Superior temporal gyrus (tissue), 1 donor: ENCODE data around the gene GLYATL1.

Source experiments
- DNase-seq: peaks from one replicate; pipeline ENCODE4 v3.0.0-alpha.2; 2016; ENCODE audit errors: extremely low spot score

The GLYATL1 gene

DNA sequence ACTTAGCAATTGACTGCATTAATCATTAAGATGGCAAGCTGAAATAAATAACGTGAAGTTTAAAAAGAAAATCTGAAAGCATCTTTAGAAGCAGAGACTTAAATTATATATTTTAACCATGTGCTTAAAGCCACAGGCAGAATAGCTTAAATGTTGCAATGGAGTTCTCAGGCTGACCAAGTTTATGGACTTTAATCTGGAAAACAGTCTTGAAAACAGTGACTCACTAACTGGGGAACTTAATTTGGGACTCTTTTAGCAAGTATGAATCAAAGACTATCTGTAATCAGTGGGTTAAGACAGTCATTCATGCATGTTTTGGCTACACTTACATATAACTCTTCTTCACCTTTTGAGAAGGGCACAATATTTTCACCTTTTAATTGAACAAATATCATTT lies 12.6 kb upstream of the GLYATL1 start:
- DNase-seq: no peak

DNA sequence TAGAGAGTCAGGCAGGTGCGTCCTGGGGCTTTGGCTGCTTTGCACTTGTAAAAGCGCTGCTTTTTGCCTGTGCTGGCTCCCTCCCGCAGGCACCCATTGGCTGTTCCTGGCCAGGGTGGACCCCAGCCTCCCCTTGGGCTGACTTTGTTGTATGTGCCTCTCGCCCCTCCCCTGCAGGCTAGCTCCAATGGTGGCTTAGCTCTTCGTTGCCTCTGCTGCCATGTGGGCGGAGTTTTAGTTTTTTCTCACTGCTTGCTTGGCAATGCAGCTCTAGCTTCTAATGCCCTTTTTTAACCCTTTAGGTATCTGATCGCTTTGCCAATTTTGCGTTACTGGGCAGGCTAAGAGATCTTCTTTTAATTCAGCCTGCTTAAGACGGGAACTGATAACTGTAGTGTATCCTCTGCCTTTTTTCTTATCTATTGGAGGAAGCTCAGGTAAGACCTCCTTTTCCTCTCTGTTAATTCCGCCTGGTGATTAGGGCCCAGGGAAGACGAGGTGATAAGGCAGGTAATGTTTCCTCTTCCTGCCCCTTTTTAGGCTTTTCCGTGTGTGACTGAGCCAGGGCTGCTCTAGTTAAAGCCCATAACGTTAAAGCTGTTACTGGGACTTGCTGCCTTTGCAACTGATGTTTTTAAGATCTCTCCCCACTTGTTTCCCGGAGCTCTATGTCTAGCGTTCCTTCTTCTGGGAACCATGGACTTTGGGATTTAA lies 11.7 kb upstream of the GLYATL1 start:
- no peak for DNase-seq

GRCh38 chr11:58928107-58928499 lies 11.2 kb upstream of the GLYATL1 start:
- no peak for DNase-seq

DNA sequence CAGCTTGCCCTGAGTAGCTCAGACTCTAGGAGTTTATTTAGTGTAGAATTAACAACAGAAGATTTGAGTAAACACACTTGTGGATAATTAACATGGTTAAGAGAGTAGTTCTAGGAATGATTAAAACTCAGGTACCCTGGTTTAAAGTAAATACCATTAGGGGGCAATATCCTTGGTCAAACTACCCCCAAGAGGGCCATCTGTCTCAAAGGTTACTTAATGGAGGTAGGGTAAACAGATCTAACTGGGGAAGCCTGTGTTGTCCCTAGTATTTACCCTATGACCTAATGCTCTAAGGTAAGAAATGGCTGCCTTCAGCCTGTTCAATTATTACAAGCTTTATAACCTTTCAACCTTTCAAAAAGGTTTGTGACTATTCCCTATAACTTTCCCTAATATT lies 10.6 kb upstream of the GLYATL1 start:
- DNase-seq: no peak

DNA sequence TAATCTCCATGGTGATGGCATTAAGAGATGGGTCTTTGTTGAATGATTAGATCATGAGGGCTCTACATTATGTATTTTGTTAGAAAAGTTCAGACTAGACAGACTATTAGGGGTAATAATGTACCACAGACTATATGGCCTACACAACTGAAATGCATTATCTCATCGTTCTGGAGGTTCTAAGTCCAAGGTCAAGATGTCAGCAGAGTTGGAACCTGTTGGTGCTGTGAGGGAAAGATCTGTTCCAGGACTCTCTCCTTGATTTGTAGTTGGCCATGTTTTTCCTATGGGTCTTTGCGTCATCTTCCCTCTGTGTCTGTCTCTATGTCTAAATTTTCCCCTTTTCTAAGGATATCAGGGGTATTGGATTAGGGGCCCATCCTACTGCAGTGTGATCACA lies 8.4 kb upstream of the GLYATL1 start:
- no peak for DNase-seq

- DNase-seq: no peak
Measured at GRCh38 chr11:58933661-58934060, 5.6 kb upstream of the GLYATL1 start.

- no peak for DNase-seq
Measured at GRCh38 chr11:58934945-58935513, 4.3 kb upstream of the GLYATL1 start.

GRCh38 chr11:58938398-58938797 lies 890 bp upstream of the GLYATL1 start:
- no peak for DNase-seq

DNA sequence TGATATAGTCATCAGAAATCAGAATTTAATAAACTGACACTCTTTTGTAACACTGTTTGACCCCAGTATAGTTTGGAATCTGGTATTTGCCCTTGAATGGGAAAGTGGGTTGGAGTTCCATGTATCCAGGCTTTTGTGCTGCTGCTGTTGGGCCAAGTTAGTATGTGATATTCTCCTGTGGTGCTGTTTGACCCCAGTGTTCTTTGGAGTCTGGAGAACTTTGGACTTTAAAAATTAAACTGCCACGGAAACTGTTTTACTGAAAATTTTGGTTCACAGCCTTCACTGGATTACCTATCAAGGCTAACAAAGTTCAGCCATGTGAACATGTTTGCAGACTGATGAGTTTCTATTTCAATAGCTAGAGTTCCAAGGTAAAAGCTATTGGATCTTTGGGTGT lies 740 bp downstream of the GLYATL1 start:
- DNase-seq: no peak

DNA sequence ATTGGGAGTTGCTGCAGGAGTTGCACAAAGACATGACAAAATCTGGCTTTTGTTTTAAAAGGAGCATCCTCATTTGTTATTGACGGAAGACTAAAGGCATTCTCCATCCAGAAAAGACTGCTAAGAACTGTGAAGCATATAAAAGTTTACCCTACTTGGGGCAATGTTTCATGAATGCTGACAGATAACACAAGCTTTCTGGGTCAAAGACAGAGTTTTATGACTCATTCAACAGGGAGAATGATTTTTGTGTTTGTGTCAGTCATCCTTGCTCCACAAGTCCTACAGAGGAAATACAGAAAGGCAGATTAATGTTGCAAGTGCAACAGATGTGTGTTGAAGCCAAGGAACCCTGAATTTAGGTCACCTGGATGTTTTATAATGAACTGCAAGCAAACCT lies 2.5 kb downstream of the GLYATL1 start:
- DNase-seq: no peak

DNA sequence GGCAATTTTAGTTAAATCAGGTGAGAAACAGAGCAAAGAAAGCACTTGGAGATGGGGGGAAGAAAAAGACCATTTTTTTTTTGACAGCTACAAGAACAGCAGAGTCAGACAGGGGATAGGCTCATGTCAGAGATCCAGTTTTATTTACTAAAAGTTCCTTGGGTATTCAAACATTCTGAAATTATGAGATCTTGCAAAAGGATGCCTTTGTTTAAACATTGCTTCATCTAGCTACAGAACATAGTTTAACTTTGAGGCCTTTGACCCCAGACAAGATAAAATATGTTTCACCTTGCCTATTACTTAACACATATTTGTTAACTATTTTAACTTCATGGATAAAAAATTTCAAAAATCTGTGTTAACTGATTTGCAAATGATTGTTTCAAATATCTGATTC lies 6.4 kb downstream of the GLYATL1 start:
- DNase-seq: no peak

DNA sequence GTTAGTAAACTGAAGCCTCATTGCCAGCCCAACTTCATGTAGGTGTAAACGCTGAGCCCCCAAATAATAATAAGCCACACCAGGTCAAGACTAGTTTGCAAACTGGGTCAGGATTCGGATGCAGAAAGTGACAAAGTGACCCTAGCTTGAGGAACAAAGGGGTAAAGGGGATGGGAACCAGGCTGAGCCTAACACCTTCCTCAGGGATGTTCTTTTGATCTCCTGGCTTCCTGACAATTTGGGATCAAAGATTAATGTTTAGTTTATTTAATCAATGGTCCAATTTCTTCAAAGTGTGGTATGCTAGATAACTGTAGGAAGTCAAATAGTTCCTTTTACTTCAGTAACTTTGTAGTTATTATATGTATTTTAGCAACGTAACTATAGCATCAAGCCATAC lies 9.9 kb downstream of the GLYATL1 start:
- no peak for DNase-seq

DNA sequence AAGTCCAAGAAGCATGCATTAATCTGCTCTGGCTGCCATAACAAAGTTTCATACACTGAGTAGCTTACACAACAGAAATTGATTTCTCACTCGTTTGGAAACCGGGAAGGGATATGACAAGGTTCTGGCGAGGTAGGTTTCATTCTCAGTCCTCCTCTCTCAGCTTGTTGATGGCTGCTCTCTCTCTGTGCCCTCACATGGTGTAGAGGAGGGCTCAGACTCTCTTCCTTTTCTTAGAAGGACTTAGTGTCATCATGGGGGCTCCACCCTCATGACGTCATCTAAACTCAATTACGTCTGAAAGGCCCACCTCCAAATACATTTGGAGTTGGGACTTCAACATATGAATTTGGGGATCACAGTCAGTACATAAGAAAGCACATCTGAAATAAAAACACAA lies 18.6 kb downstream of the GLYATL1 start:
- DNase-seq: no peak

DNA sequence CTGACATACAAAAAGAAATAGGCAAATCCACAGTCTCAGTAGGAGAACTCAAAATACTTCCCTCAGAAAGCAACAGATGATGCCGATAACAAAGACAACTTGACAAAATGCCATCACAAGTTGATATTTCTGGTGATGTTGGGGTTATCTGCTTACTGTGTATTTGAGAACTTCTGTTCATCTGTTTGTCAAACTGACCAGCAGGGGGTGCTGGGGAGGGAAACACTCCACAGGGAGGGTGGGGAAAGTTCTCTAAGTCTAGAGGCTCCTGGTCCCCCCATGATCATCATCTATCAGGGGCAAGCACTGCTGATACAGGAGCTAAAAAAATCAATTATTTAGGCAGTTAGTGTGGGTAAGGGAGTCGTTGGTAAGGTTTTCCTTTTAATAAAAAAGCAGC lies 19.2 kb downstream of the GLYATL1 start:
- DNase-seq: no peak

DNA sequence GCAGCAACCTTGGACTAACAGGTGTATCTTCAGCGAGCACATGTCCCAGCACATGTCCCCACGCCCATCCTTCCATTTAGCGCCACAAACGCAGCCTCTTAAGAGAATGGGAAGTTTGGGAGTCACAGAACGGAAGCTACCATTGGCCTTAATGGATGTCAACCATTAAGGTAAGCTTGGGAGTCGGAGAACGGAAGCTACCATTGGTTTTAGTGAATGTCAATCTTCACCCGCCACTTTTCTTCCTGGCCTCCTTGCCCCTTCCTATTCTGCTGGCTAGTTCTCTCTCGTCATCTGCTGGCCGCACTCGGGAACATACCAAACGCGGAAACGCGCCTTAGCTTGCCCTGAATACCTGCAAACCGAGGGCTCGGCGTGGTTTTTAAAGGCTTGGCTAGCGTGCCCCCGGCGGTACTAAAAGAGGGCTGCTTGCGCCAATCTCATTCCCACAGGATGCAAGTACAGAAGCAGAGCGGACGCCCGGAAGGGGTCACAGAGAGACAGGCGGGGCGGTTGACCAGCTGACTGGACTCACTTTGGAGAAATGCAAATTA lies 24.3 kb downstream of the GLYATL1 start:
- no peak for DNase-seq

DNA sequence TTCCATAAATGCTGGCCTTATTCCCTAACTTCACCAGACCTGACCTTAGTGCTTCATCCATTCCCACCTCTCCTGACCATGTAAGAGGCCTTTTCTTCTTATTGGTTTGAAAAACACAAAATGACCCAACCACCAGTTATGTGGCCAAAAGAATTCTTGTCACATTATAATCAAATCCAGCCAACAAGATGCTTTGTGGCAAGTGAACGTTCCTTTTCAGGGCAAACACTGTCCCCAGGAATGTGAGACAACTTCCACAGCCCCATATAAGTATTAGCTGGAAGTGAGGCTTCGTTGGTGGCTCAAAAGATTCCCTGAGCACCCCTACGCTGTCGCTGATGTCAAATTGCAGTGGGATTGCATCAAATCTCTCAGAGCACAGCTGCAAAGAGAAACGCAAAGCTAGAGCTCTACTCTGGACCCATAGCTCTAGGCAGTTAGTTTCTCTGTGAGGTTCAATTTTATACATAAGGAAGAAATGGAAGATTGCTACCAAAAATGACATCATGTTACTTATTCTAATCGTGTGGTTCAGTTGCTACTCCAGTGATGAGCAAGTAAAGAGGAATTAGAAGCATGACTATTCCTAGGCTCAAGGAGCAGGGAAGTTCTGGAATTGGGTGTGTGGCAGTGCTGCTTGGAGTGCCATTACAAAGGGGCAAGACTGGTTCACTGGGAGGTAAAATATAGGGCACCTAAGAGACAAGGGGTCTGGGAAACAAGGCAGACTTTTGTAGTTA lies 26.1 kb downstream of the GLYATL1 start:
- no peak for DNase-seq

DNA sequence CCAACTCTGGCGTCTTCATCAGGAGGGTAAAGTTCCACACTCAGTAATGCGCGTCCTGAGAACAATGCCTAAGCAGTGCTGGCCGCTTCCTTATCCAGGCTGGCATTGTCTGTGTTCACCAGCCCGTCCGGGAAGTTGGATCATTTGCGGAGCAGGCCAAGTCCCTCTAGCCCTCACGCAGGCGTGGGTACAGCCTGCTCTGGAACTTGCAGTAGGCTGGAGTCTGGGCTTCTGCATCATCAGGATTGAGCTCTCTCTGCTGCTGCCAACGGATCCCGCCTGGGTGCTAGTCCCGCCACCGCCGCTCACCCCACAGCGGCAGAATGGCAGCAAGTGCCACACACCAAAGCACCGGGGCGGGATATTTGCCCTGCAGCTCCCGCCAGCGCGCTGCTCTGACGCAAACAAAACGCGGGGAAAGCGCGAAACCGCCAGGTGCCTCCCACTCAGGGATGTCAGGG lies 29.0 kb downstream of the GLYATL1 start:
- DNase-seq: no peak

- no peak for DNase-seq
Measured at GRCh38 chr11:58977470-58977869, 38.2 kb downstream of the GLYATL1 start.

DNA sequence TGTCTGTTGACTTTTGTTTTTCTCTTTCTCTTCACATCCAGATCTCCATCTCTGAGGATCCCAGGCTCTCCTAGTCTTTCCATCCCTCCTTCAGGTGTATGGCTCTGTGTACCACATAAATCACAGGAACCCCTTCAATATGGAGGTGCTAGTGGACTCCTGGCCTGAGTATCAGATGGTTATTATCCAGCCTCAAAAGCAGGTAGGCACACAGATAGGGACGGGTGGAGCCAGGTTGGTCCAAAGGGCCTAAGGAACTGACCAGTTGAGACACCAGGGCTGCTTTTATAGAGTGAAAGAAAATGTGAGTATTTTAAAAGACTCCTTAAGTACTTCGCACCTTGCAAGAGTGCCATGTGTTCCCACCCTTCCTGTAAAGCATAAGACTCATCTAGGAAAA lies 39.9 kb downstream of the GLYATL1 start:
- DNase-seq: no peak

DNA sequence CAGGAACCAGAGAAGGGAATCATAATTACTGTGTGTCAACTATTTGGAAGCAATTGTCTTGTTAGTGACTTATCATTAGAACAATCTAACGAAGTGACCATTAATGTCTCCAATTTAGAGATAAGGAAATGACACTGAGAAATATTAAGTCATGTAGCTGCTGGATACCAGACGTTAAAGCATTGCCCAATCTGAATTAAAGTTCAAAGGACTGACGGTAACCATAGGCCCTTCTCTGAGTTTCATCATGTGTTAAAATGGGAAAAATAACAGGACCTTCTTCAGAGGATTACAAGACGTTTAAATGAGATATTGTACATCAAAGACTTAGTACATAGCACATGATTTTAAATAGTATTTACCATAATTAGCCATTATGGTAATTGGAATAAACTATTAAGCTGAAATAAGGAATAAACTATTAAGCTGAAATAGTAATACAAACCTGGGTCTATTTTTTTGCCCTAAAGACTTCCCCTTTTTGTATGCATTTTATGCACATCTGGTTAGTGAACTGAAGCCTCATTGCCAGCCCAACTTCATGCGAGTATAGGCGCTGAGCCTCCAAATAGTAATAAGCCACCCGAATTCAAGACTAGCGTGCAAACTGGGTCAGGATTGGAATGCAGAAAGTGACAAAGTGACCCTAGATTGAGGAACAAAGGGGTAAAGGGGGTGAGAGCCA lies 41.0 kb downstream of the GLYATL1 start:
- DNase-seq: no peak

DNA sequence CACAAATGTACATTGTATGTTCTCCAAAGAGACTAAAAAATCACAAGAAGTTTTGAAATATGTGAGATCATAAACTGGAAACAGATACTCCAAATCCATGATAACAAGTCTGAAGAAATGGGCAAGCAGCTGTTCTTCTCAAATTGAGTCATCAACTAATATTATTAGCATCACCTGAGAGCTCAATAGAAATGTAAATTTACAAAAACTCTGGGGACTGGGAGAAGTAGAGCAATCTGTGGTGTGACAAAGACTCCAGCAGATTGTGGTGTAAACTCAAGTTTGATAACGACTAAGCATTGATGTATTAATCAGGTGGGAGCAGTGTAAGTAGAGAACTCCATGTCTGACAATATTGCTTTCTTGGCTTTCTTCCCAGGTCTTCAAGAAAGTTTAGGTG lies 53.2 kb downstream of the GLYATL1 start:
- DNase-seq: no peak

- no peak for DNase-seq
Measured at GRCh38 chr11:58994171-58994570, 54.9 kb downstream of the GLYATL1 start.
